Measurements from ENCODE around the gene CAV3.

DNA sequence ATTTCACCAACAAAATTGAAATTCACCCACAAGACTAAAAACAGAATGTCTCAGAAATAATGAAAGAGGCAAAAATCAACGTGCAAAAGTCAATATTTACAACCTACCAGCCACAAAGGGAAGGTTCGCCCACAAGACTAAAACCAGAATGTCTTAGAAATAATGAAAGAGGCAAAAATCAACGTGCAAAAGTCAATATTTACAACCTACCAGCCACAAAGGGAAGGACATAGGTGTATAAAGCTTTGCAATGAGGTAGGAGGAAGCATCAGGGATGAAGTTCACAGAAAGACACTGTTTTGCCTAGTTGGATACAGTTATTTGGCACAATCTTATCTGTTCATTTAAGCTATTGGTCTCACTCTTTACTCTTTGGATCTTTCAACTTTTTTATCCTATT is 21.5 kb downstream of the CAV3 start:
- TF ChIP-seq, protein P1, sequence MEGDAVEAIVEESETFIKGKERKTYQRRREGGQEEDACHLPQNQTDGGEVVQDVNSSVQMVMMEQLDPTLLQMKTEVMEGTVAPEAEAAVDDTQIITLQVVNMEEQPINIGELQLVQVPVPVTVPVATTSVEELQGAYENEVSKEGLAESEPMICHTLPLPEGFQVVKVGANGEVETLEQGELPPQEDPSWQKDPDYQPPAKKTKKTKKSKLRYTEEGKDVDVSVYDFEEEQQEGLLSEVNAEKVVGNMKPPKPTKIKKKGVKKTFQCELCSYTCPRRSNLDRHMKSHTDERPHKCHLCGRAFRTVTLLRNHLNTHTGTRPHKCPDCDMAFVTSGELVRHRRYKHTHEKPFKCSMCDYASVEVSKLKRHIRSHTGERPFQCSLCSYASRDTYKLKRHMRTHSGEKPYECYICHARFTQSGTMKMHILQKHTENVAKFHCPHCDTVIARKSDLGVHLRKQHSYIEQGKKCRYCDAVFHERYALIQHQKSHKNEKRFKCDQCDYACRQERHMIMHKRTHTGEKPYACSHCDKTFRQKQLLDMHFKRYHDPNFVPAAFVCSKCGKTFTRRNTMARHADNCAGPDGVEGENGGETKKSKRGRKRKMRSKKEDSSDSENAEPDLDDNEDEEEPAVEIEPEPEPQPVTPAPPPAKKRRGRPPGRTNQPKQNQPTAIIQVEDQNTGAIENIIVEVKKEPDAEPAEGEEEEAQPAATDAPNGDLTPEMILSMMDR (IDR thresholded peaks at IDR 0.05; ENCODE audit: low read depth, low read length, missing input control): no peak
- TF ChIP-seq TAF1 (conservative IDR thresholded peaks at IDR 0.05) (no peak), SP1 (IDR thresholded peaks at IDR 0.05) (no peak), RAD21 (IDR thresholded peaks at IDR 0.05) (no peak), GABPA (IDR thresholded peaks at IDR 0.05 in 1 of 2, conservative IDR thresholded peaks at IDR 0.05 in 1 of 2) (no peak), YY1 (IDR thresholded peaks at IDR 0.05) (no peak)
- TF ChIP-seq, protein P2, sequence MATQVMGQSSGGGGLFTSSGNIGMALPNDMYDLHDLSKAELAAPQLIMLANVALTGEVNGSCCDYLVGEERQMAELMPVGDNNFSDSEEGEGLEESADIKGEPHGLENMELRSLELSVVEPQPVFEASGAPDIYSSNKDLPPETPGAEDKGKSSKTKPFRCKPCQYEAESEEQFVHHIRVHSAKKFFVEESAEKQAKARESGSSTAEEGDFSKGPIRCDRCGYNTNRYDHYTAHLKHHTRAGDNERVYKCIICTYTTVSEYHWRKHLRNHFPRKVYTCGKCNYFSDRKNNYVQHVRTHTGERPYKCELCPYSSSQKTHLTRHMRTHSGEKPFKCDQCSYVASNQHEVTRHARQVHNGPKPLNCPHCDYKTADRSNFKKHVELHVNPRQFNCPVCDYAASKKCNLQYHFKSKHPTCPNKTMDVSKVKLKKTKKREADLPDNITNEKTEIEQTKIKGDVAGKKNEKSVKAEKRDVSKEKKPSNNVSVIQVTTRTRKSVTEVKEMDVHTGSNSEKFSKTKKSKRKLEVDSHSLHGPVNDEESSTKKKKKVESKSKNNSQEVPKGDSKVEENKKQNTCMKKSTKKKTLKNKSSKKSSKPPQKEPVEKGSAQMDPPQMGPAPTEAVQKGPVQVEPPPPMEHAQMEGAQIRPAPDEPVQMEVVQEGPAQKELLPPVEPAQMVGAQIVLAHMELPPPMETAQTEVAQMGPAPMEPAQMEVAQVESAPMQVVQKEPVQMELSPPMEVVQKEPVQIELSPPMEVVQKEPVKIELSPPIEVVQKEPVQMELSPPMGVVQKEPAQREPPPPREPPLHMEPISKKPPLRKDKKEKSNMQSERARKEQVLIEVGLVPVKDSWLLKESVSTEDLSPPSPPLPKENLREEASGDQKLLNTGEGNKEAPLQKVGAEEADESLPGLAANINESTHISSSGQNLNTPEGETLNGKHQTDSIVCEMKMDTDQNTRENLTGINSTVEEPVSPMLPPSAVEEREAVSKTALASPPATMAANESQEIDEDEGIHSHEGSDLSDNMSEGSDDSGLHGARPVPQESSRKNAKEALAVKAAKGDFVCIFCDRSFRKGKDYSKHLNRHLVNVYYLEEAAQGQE (IDR thresholded peaks at IDR 0.05): no peak

Measured in liver (tissue), 3 donors.